HG03135 (cell line): ENCODE data around the gene GSKIP.
A peak's percentile ranks its signal among the peaks of the same experiment; 100 is the strongest.

Source experiments
- ATAC-seq: cut with Tn5 transposase; IDR thresholded peaks from one replicate; pipeline ENCODE4 v1.9.1; 2021; ENCODE audit warnings: mild to moderate bottlenecking, moderate library complexity; ENCODE audit not compliant: unreplicated experiment

The GSKIP gene

GRCh38 chr14:96415559-96415958, 52.2 kb downstream of the GSKIP start:
- no peak for ATAC-seq

- ATAC-seq, result no peak
These were observed 53.0 kb downstream of the GSKIP start for GRCh38 chr14:96416292-96416691.

GRCh38 chr14:96417254-96417653, 53.9 kb downstream of the GSKIP start:
- no peak for ATAC-seq

GRCh38 chr14:96418075-96418474, 54.7 kb downstream of the GSKIP start:
- ATAC-seq, result no peak

- no peak for ATAC-seq
These were observed 57.9 kb downstream of the GSKIP start for GRCh38 chr14:96421236-96421635.

- ATAC-seq, result no peak
These were observed 59.7 kb downstream of the GSKIP start for GRCh38 chr14:96422992-96423391.

GRCh38 chr14:96423446-96424108, 60.3 kb downstream of the GSKIP start:
- no peak for ATAC-seq

- peak; percentile 84 for ATAC-seq
These were observed 61.0 kb downstream of the GSKIP start for GRCh38 chr14:96424109-96424989.

- ATAC-seq, result no peak
These were observed 70.7 kb downstream of the GSKIP start for GRCh38 chr14:96434040-96434439.
